Stomach (tissue), 4 donors: ENCODE results near the gene TBC1D2.

Experiments used
- POLR2A ChIP-seq, 4 donors: fragments of 450-650 bp; IDR thresholded peaks; one replicate each; pipeline ENCODE4 v1.6.1; 2016; ENCODE audit warnings: antibody characterized with exemption in 4 of 4, control low read depth in 2 of 4, mild to moderate bottlenecking in 1 of 4, moderate library complexity in 1 of 4
- POLR2AphosphoS5 ChIP-seq, 3 donors: sonication (generic); formaldehyde crosslinking; IDR thresholded peaks; one replicate each; pipeline ENCODE4 v1.6.1; 2016; ENCODE audit warnings: antibody characterized with exemption in 3 of 3

DNA sequence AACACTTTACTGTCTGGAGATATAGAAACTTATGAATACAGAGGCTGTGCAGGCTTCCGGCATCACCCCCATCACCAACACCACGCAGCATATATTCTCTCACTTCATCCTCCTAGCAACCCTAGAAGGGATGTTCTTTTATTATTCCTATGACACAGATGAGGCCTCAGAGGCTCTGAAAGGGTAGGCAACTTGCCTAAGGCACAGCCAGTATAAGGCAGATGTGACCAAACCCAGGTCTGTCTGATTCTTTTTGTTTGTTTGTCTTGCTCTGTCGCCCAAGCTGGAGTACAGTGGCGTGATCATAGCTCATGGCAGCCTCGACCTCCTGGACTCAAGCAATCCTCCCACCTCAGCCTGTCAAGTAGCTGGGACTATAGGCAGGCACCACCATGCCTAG, 40.2 kb downstream of the TBC1D2 start:
- TF ChIP-seq POLR2A (IDR thresholded peaks at IDR 0.05) (no peak), POLR2AphosphoS5 (IDR thresholded peaks at IDR 0.05) (no peak)
